Suprapubic skin (tissue), 4 donors: ENCODE data around the gene OR3A3. TPM values are rescaled to one million over a fixed set of nuclear protein-coding genes. Genes with fewer than 3 reads are reported as not detected.
A peak's percentile ranks its signal among the peaks of the same experiment; 100 is the strongest.
"Not testable (repeated sequence)": the region's sequence is repeated elsewhere in the genome, so short reads cannot be mapped to it uniquely, and the experiment has no call there.

Source experiments
- DNase-seq, 2 donors: peaks; one replicate each; pipeline ENCODE4 v3.0.0-alpha.2; 2019; ENCODE audit warnings: low spot score in 2 of 2
- H3K27ac ChIP-seq: fragments of 200-600 bp; sonication (generic); one replicate; pipeline ENCODE4 v1.5.1; 2019
- H3K27me3 ChIP-seq: fragments of 200-600 bp; sonication (generic); one replicate; pipeline ENCODE4 v1.5.1; 2019
- H3K36me3 ChIP-seq: fragments of 200-600 bp; sonication (generic); one replicate; pipeline ENCODE4 v1.5.1; 2019
- H3K4me1 ChIP-seq: fragments of 200-600 bp; sonication (generic); one replicate; pipeline ENCODE4 v1.5.1; 2019
- H3K4me3 ChIP-seq: fragments of 200-600 bp; sonication (generic); one replicate; pipeline ENCODE4 v1.5.1; 2019; ENCODE audit warnings: mild to moderate bottlenecking
- H3K9me3 ChIP-seq: fragments of 200-600 bp; sonication (generic); one replicate; pipeline ENCODE4 v1.5.1; 2019
- CTCF ChIP-seq, 2 donors: fragments of 200-600 bp in 1 of 2; fragments of 450-650 bp in 1 of 2; sonication (generic) in 1 of 2; IDR thresholded peaks; one replicate each; pipeline ENCODE4 v1.5.1; 2016 to 2019; ENCODE audit warnings: antibody characterized with exemption in 2 of 2, mild to moderate bottlenecking in 1 of 2, moderate library complexity in 1 of 2
- EP300 ChIP-seq: sonication (generic); formaldehyde crosslinking; IDR thresholded peaks from one replicate; pipeline ENCODE4 v1.6.1; 2017; ENCODE audit warnings: antibody characterized with exemption
- POLR2A ChIP-seq, 2 donors: fragments of 450-650 bp; IDR thresholded peaks; one replicate each; pipeline ENCODE4 v1.6.1; 2017; ENCODE audit warnings: antibody characterized with exemption in 2 of 2, mild to moderate bottlenecking in 2 of 2, moderate library complexity in 2 of 2
- POLR2AphosphoS5 ChIP-seq, 3 donors: sonication (generic); formaldehyde crosslinking; IDR thresholded peaks; one replicate each; pipeline ENCODE4 v1.6.1; 2017; ENCODE audit warnings: antibody characterized with exemption in 3 of 3
- WGBS: methylation state at CpG from one replicate; pipeline ENCODE4 v1.1.5; 2018; 5-methylcytosine and 5-hydroxymethylcytosine counted together
- total RNA-seq, 4 donors: library from RNA; depleted of rRNA; stranded (reverse); fragments of >200 nt; gene quantifications; one replicate each; pipeline ENCODE4 v1.1.0, GENCODE V29; 2016

Gene OR3A3
- total RNA-seq, result not detected

GRCh38 chr17:3411070-3411469, at the start of gene OR3A3:
TSS of gene OR3A3 (plus strand) at chr17:3411370.
- Histone ChIP-seq H3K36me3 (no peaks in the 10 kb centered on the region), H3K4me1 (no peaks in the 10 kb centered on the region), H3K4me3 (no peak within 1 kb of the TSS), H3K27ac (no peak within 1 kb of the TSS), H3K9me3 (peaks cover 5% of the 10 kb centered on the region), H3K27me3 (peaks cover 3% of the 10 kb centered on the region)
- WGBS, result 78% methylated on average over 3 of the region's 3 CpGs
- DNase-seq, result no peak
- no peak for TF ChIP-seq CTCF (IDR thresholded peaks at IDR 0.05)
- TF ChIP-seq EP300, result no peak
- TF ChIP-seq POLR2AphosphoS5 (IDR thresholded peaks at IDR 0.05), result no peak
- TF ChIP-seq POLR2A (IDR thresholded peaks at IDR 0.05), result no peak

- H3K36me3 ChIP-seq, H3K27me3 ChIP-seq: not testable (repeated sequence)
- no CpG with 5 or more reads among the region's 31 CpGs for WGBS
Observed at GRCh38 chr17:3371167-3371566, 40.0 kb upstream of the OR3A3 start.

GRCh38 chr17:3378321-3378720, 32.8 kb upstream of the OR3A3 start:
- 72% methylated on average over 4 of the region's 8 CpGs for WGBS
- DNase-seq, result no peak
- Histone ChIP-seq H3K4me3 (no peak overlapping the region), H3K9me3 (no peaks in the 10 kb centered on the region), H3K36me3 (no peaks in the 10 kb centered on the region), H3K27ac (no peak overlapping the region), H3K27me3 (peaks cover 36% of the 10 kb centered on the region), H3K4me1 (no peaks in the 10 kb centered on the region)
- TF ChIP-seq EP300 (no peak), POLR2A (IDR thresholded peaks at IDR 0.05) (no peak), CTCF (IDR thresholded peaks at IDR 0.05) (no peak), POLR2AphosphoS5 (IDR thresholded peaks at IDR 0.05) (no peak)

More at GRCh38 chr17:3371167-3371566, 40.0 kb upstream of the OR3A3 start:
- H3K4me1 ChIP-seq, H3K27ac ChIP-seq, H3K9me3 ChIP-seq, H3K4me3 ChIP-seq, DNase-seq: not testable (repeated sequence)

- no peaks in the 10 kb centered on the region for H3K9me3 ChIP-seq
- H3K4me3 ChIP-seq, result no peak overlapping the region
- H3K27ac ChIP-seq, result no peak overlapping the region
- no peak for DNase-seq
- peaks cover 47% of the 10 kb centered on the region for H3K27me3 ChIP-seq
- TF ChIP-seq EP300 (no peak), POLR2A (IDR thresholded peaks at IDR 0.05) (no peak), CTCF (IDR thresholded peaks at IDR 0.05) (no peak), POLR2AphosphoS5 (IDR thresholded peaks at IDR 0.05) (no peak)
- WGBS, result 68% methylated on average over 5 of the region's 5 CpGs
- H3K36me3 ChIP-seq, result no peaks in the 10 kb centered on the region
- H3K4me1 ChIP-seq, result no peaks in the 10 kb centered on the region
Observed at GRCh38 chr17:3381957-3382356, 29.2 kb upstream of the OR3A3 start.

- no peaks in the 10 kb centered on the region for H3K9me3 ChIP-seq
- no peak for TF ChIP-seq POLR2A (IDR thresholded peaks at IDR 0.05)
- TF ChIP-seq EP300, result no peak
- TF ChIP-seq POLR2AphosphoS5 (IDR thresholded peaks at IDR 0.05), result no peak
- TF ChIP-seq CTCF (IDR thresholded peaks at IDR 0.05), result no peak
- no peaks in the 10 kb centered on the region for H3K36me3 ChIP-seq
- H3K27me3 ChIP-seq, result peaks cover 37% of the 10 kb centered on the region
- WGBS, result 40% methylated on average over 90 of the region's 92 CpGs
- H3K27ac ChIP-seq, result no peak within 1 kb of the TSS
- peak within 1 kb of the TSS; percentile 4 for H3K4me3 ChIP-seq
- H3K4me1 ChIP-seq, result no peaks in the 10 kb centered on the region
- DNase-seq, result no peak
Observed at GRCh38 chr17:3385869-3386816, 25.0 kb upstream of the OR3A3 start, which contains the start of gene OR3A2. TSS of gene OR3A2 (minus strand) at chr17:3386308.
